HG02678 (cell line): ENCODE results near the gene RGS7.
"Not testable (repeated sequence)": the region's sequence is repeated elsewhere in the genome, so short reads cannot be mapped to it uniquely, and the experiment has no call there.

ENCODE experiments used
- ATAC-seq: cut with Tn5 transposase; IDR thresholded peaks from one replicate; pipeline ENCODE4 v1.9.1; 2021; ENCODE audit warnings: mild to moderate bottlenecking, moderate library complexity; ENCODE audit not compliant: unreplicated experiment

RGS7 gene

DNA sequence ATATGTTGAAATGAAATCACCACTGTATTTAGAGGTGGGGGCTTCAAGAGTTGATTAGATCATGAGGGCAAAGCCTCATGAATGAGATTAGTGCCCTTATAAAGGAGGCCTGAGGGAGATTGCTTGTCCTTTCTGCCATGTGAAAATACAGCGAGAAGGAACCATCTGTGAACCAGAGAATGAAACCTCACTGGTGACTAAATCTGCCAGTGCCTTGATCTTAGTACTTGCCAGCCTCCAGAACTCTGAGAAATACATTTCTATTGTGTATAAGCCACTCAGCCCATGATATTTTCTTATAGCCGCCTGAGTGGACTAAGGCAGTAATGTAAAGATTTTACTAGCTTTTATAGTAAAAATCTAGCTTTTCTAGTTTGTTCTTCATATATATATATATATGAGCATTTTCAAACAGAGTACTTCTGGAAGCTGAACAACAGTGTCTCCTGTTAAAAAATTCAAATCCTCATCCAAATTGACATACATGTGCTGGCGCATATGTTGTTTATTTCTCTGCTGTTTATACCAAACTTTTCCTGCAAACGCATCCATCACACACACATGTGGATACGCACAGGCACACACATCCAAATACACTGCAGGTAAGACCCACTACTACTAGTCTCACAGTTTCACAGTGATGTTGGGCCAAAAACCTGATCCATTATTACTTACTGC lies 213.1 kb downstream of the RGS7 start:
- ATAC-seq: no peak

DNA sequence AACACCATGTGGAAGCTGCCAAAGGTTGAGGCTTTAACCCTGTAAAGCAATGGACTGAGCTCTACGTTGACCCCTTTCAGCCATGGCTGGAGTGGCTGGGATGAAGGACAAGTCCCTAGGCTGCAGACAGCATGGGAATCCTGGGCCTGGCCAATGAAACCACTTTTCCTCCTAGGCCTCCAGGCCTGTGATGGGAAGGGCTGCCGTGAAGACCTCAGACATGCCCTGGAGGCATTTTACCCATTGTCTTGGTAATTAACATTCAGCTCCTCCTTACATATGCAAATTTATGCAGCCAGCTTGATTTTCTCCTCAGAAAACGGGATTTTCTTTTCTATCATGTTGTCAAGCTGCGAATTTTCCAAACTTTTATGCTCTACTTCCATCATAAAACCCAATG lies 214.5 kb downstream of the RGS7 start:
- no peak for ATAC-seq

DNA sequence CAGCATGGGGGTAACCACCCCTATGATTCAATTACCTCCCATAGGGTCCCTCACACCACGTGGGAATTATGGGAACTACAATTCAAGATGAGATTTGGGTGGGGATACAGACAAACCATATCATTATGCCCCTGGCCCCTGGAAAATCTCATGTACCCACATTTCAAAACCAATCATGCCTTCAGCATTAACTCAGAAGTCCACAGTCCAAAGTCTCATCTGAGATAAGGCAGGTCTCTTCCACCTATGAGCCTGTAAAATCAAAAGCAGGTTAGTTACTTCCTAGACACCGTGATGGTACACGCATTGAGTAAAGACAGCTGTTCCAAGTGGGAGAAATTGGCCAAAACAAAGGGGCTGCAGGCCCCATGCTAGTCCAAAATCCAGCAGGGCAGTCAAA lies 215.4 kb downstream of the RGS7 start:
- ATAC-seq: not testable (repeated sequence)

DNA sequence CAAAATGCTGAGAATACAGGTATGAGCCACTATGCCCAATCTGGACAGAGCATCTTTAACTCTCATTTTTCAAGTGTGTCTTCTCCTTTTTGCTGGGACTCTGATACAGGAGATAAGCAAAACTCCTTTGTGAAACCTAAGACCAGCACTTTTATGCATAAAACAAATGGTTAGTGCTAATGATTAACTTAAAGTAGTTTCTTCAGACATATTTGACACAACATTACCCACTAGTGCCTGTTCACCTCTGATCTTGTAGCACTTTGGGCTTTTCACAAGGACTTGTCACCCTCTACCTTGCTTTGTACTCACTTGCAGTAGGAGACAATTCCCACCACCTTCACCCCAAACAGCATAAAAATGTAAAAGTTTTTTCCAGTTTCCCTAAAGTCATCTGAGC lies 216.3 kb downstream of the RGS7 start:
- ATAC-seq: no peak

- ATAC-seq: no peak
Measured at GRCh38 chr1:241139047-241139446, 218.0 kb downstream of the RGS7 start.

GRCh38 chr1:241138248-241138647 lies 218.8 kb downstream of the RGS7 start:
- no peak for ATAC-seq

DNA sequence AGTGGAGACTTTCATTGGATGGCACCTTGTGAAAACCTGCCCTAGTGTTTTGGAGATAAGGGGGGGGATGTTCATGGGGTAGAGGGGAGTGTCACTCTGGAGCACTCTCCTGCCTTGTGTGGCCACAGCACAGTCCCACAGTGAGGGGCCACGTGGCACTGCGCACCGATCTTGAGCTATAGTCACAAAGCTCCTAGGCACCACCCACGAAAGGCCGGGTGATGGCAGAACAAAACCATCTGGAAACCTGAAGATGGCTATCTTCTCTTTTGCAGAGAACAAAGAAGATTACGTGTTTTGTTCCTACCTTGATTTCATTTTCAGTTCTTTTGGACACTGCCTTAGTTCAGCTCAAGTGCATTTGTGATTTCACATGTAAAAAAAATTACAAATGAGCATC lies 220.6 kb downstream of the RGS7 start:
- no peak for ATAC-seq

DNA sequence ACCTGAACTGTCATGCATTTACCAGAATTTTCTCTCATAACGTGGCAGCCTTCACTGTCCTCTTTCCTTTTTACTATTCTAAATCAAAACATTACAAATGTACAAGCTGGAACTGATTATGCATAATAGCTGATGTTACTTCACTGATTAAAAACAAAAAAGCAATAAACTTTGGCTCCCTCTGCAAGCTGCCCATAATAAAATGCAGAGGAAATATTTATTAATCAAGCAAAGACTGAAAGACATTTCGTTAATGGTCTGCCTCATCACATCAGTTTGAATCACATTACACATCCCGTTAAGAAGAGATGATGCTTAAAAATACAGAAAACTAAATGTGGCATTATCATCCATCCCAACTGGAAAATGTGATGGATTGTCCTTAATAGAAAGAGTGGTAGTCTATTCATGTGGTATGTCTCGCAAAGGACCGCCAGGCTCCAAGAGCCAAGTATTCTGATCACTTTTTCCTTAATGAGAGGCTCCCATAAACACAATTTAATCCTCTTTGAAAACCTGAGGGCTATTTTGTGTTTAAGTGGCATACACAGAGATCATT lies 225.3 kb downstream of the RGS7 start:
- no peak for ATAC-seq

- no peak for ATAC-seq
Measured at GRCh38 chr1:241130881-241131280, 226.1 kb downstream of the RGS7 start.

DNA sequence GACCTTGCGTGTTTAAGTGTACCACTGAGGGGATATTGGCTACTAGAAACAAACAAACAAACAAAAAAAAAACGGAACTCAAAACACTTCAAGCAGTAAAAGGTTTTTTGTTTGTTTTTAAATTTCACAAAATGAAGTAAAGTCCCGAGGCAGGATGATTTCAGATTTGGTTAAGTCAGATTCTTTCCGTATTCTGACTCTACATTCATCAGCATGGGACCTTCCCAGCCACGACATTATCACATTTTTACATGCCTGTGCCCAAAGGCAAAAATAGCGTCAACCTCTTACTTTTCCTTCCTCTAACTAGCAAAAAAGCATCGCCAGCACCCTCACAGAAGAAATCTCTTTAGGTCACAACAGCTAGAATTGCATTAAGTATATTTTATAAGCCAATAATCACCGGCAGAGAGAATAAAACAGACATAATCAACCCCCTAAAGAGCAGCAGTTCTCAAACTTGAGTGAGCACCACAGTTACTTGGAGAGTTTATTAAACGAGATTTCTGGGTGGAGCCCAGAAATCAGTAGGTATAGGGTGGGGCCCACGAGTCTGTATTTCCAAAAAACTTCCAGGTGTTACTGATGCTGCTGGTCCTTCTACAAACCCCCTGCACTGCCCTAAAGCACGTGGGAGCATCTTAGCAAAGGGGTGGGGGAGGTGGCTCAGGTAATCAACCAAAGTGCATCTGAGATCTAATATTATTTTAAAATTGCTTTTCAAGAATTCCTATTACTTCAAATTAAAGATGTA lies 227.6 kb downstream of the RGS7 start:
- ATAC-seq: no peak

DNA sequence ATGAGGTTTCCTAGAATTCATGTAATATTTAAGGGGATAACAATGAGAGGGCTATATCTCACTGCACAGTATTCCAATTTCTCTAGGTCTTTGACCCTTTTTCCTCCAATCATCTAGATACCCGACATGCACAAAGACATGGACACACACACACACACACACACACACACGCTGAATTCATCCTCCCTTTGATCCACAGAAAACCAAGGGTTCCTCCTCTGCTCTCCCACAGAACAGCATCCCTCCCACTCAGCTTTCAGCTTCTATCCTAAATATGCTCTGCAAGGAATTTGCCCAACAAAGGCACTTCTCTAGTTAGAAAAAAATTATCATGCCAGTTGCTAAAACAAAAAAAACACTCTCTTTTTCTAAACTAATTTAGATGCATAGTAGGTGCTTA lies 231.7 kb downstream of the RGS7 start:
- ATAC-seq: no peak

DNA sequence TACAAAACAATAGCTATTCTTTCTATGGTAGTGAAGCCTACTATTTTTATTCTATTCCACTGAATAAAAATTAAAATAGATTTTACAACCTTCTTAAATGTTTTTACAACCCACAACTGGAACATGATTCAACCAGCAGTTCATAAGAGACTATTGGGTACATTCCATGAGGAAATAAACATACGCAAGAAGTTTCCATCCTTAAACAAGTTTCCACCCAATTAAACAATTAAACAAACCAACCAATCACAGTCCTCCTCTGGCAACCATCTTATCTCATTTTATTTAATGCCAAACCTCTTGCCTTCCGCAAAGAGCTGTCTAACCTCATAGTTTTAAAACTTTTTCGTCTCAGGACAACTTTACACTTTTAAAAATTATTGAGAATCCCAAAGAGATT lies 239.0 kb downstream of the RGS7 start:
- no peak for ATAC-seq

GRCh38 chr1:241115784-241116183 lies 241.2 kb downstream of the RGS7 start:
- ATAC-seq: no peak

- no peak for ATAC-seq
Measured at GRCh38 chr1:241114699-241115233, 242.2 kb downstream of the RGS7 start.

- ATAC-seq: no peak
Measured at GRCh38 chr1:241113557-241113956, 243.4 kb downstream of the RGS7 start.

DNA sequence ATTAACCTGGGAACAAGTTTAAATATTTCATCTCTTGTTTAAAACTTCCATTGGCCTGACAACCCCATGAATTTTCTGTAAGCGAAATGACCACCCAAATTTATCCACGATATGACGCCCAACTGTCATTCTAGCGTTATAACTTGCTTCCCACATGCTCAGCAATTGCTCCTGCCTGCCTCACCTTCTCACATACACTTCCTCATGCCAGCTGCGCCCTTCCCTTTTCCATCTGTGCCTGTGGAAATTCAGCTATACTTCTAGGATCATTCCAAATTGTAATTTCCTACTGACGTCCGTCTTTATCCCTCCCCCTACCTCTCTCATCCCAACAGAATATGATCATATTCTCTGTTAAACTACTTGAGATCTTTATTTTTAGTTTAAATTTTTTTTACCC lies 248.0 kb downstream of the RGS7 start:
- ATAC-seq: no peak

- no peak for ATAC-seq
Measured at GRCh38 chr1:241105147-241105546, 251.9 kb downstream of the RGS7 start.

- no peak for ATAC-seq
Measured at GRCh38 chr1:241102664-241103063, 254.3 kb downstream of the RGS7 start.

- no peak for ATAC-seq
Measured at GRCh38 chr1:241101622-241102021, 255.4 kb downstream of the RGS7 start.

- ATAC-seq: no peak
Measured at GRCh38 chr1:241097479-241097878, 259.5 kb downstream of the RGS7 start.

DNA sequence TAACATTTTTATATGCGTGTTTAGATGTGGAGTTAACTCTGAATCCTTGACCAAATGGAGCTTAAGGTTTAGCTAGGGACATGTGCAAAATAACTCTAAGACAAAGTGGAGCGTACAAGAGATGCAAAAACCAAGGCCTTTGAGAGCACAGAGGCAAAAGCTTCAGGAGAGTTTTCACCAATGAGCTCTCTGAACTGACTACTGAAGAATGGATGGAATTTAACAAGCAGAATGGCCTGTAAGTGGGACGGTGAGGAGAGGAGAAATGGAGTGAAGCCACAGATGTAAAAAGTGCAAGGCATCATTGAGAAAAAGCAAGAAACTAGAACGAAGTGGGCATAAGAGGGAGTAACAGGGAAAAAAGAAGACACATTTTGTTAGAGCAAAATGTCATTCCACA lies 260.0 kb downstream of the RGS7 start:
- no peak for ATAC-seq

- no peak for ATAC-seq
Measured at GRCh38 chr1:241095847-241096246, 261.2 kb downstream of the RGS7 start.
